ENCODE results near the gene MAMSTR. TPM values are rescaled to one million over a fixed set of nuclear protein-coding genes. Genes with fewer than 3 reads are reported as not detected.

MAMSTR gene
- polyA plus RNA-seq, 2 donors: 0.96 to 1.6 TPM

DNA sequence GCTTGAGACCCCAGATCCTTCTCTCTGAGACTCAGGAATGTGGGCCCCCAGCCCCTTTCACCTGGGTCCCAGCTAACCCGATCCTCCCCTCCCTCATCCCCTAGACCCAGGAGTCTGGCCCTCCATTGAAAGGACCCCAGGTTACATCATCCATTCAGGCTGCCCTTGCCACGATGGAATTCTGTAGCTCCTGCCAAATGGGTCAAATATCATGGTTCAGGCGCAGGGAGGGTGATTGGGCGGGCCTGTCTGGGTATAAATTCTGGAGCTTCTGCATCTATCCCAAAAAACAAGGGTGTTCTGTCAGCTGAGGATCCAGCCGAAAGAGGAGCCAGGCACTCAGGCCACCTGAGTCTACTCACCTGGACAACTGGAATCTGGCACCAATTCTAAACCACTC is 36.3 kb upstream of the MAMSTR start:
- Histone ChIP-seq H3K27ac (ENCODE audit: low read depth in 2 of 2, low read length in 1 of 2) (no peak overlapping the region), H3K9me3 (ENCODE audit: control insufficient read depth in 2 of 2, insufficient read depth in 1 of 2, low read depth in 1 of 2, low read length in 1 of 2) (no peaks in the 10 kb centered on the region), H3K27me3 (ENCODE audit: control insufficient read depth in 1 of 2, insufficient read depth in 2 of 2, low read length in 2 of 2) (no peaks in the 10 kb centered on the region), H3K36me3 (ENCODE audit: control insufficient read depth in 2 of 2, insufficient read depth in 2 of 2, low read length in 1 of 2) (no peaks in the 10 kb centered on the region), H3K4me3 (ENCODE audit: low read depth in 1 of 2, low read length in 2 of 2) (no peak overlapping the region), H3K4me1 (ENCODE audit: control insufficient read depth in 2 of 2, insufficient read depth in 2 of 2, low read length in 1 of 2) (peaks cover 0 to 6% of the 10 kb centered on the region in 2 donors)
- 69 to 77% methylated on average over 5 of the region's 5 CpGs for WGBS, 2 donors

DNA sequence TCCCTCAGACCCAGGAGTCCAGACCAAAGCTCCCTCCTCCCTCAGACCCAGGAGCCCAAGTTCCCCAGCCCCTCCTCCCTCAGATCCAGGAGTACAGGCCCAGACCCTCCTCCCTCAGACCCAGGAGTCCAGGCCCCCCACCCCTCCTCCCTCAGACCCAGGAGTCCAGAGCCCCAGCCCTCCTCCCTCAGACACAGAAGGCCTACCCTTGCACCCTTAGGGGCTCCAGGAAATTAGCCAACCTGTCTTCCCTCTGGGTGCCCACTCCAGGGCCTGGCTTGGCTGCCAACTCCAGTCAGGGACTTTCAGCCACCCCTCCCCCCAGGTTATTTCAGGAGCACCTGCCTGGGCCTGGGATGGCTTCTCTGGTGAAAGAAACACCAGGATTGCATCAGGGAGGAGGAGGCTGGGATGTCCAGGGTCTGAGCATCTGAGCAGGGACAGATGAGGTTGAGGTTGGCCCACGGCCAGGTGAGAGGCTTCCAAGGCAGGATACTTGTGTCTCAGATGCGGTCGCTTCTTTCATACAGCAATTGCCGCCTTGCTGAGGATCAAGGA is 35.6 kb upstream of the MAMSTR start, which contains the start of gene FGF21:
Gene FGF21 (plus strand): TSS at position 441 of the 558 bp plus-strand sequence. CDS start 713 bp downstream, outside the sequence.
- H3K27ac ChIP-seq (ENCODE audit: low read depth in 2 of 2, low read length in 1 of 2): no peak within 1 kb of the TSS
- H3K27me3 ChIP-seq (ENCODE audit: control insufficient read depth in 1 of 2, insufficient read depth in 2 of 2, low read length in 2 of 2): no peaks in the 10 kb centered on the region
- H3K36me3 ChIP-seq (ENCODE audit: control insufficient read depth in 2 of 2, insufficient read depth in 2 of 2, low read length in 1 of 2): peaks cover 0 to 3% of the 10 kb centered on the region in 2 donors
- H3K4me3 ChIP-seq (ENCODE audit: low read depth in 1 of 2, low read length in 2 of 2): no peak within 1 kb of the TSS
- 79 to 86% methylated on average over 4 of the region's 4 CpGs for WGBS, 2 donors
- H3K9me3 ChIP-seq (ENCODE audit: control insufficient read depth in 2 of 2, insufficient read depth in 1 of 2, low read depth in 1 of 2, low read length in 1 of 2): no peaks in the 10 kb centered on the region
- peaks cover under 1 to 9% of the 10 kb centered on the region in 2 donors for H3K4me1 ChIP-seq (ENCODE audit: control insufficient read depth in 2 of 2, insufficient read depth in 2 of 2, low read length in 1 of 2)

DNA sequence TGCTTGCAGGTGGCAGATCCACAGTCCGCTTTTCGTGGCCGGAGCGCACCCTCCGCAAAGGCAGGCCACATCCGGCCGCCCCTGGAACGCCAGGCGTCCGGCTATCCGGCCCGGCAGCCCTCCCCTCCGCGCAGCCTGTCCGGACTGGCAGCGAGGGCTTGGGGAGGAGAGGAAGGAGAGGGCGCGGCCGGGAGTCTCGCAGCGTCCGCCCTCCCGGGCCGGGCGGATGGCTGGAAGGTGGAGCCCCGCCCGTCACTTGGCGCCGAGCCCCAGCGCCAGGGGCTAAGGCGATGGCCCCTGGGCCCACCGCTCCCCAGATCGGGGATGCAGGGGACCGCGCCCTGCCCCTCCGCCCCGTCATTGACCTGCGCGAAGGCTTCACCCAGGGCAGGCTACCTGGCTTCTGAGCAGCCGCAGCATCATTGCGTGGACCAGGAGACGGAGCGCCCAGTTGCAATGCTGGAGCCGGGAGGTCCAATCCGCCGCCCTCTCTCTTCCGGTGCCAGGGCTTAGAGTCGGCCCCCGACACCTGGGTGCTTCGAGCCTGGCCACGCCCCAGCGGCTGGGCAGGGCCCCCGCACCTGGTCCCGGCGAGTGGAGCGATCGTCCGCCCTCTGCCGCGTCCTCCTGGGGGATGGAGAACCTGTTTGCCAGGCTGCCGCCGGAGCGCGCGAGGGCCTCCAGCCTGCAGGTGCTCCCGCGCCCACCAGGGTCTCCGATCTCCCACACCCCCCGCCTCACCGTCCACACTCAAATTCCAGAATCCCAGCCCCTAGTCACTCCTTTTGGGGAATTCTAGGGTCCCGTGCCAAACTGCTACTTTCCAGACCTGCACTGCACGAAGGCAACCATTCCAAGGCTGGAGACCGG is 33.2 kb upstream of the MAMSTR start, which contains the start of gene FUT1:
Gene FUT1 (minus strand): TSS at position 146 of the 870 bp plus-strand sequence. CDS start 1,360 bp downstream, outside the sequence.
- H3K4me3 ChIP-seq (ENCODE audit: low read depth in 1 of 2, low read length in 2 of 2): peak within 1 kb of the TSS; percentile 54 to 59
- peak within 1 kb of the TSS; percentile 18 to 77 for H3K27ac ChIP-seq (ENCODE audit: low read depth in 2 of 2, low read length in 1 of 2)
- 2 to 3% methylated on average over 52 to 73 of the region's 73 CpGs for WGBS, 2 donors
- H3K4me1 ChIP-seq (ENCODE audit: control insufficient read depth in 2 of 2, insufficient read depth in 2 of 2, low read length in 1 of 2): peaks cover 2 to 9% of the 10 kb centered on the region in 2 donors
- H3K9me3 ChIP-seq (ENCODE audit: control insufficient read depth in 2 of 2, insufficient read depth in 1 of 2, low read depth in 1 of 2, low read length in 1 of 2): no peaks in the 10 kb centered on the region
- peaks cover 0 to 5% of the 10 kb centered on the region in 2 donors for H3K36me3 ChIP-seq (ENCODE audit: control insufficient read depth in 2 of 2, insufficient read depth in 2 of 2, low read length in 1 of 2)
- H3K27me3 ChIP-seq (ENCODE audit: control insufficient read depth in 1 of 2, insufficient read depth in 2 of 2, low read length in 2 of 2): no peaks in the 10 kb centered on the region

DNA sequence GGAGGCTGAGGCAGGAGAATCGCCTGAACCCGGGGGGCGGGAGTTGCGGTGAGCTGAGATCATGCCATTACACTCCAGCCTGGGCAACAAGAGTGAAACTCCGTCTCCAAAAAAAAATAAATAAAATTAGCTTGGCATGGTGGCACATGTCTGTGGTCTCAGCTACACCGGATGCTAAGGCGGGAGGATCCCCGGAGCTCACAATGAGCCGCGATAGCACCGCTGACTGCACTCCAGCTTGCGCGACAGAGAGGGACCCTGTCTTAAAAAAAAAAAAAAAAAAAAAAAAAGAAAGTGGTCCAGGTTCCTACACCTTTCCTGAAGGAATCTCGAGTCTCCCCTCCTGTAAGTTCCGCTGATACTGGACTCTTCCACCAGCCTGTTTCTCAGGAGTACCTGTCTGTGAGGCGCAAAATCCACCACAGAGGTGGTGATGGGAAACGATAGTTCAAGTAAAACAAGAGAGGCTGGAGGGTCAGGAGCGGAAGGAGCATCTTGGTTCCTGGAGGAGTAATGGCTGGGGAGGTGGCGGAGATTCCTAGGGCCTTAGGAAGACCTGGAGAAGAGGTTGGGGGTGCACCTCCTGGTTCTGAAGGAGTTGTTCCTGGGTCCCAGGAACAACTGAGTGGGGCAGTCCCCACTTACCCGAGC is 32.4 kb upstream of the MAMSTR start:
- Histone ChIP-seq H3K4me3 (ENCODE audit: low read depth in 1 of 2, low read length in 2 of 2) (peak overlapping the region; percentile 54 to 59), H3K27me3 (ENCODE audit: control insufficient read depth in 1 of 2, insufficient read depth in 2 of 2, low read length in 2 of 2) (no peaks in the 10 kb centered on the region), H3K9me3 (ENCODE audit: control insufficient read depth in 2 of 2, insufficient read depth in 1 of 2, low read depth in 1 of 2, low read length in 1 of 2) (no peaks in the 10 kb centered on the region), H3K36me3 (ENCODE audit: control insufficient read depth in 2 of 2, insufficient read depth in 2 of 2, low read length in 1 of 2) (peaks cover 0 to 8% of the 10 kb centered on the region in 2 donors), H3K4me1 (ENCODE audit: control insufficient read depth in 2 of 2, insufficient read depth in 2 of 2, low read length in 1 of 2) (peaks cover 2 to 9% of the 10 kb centered on the region in 2 donors), H3K27ac (ENCODE audit: low read depth in 2 of 2, low read length in 1 of 2) (peak overlapping the region; percentile 18 to 77)
- 16 to 22% methylated on average over 19 to 20 of the region's 20 CpGs for WGBS, 2 donors

DNA sequence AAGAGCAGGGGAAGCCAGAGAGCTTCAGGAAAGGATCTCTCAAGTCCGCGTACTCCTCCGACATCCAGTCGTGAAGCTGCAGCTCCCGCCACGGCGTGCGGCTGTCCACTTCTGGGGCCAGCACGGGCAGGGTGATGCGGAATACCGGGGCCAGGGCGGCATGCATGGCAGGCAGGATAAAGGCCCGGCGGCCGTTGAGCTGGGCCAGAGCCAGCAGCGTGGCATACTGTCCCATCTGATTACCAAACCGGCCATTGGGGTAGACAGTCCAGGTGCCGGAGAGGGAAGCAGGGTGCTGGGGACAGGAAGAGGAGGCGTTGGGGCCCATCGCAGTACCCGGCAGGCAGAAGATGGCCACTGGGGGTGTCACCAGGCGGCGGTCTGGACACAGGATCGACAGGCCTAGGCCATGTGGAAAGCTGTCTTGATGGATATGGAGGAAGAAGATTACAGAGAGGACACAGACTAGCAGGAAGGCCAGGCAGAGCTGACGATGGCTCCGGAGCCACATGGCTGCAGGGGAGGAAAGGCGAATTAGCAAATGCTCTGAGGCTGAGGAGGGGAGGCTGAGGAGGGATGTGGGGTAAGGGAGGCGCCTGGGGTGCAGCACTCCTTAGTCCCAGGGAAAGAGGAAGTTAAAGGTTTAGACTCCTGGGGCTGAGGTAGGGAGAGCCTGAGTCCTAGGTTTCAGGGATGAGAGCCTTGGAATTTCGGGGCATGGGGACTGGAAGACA is 31.4 kb upstream of the MAMSTR start:
- Histone ChIP-seq H3K27me3 (ENCODE audit: control insufficient read depth in 1 of 2, insufficient read depth in 2 of 2, low read length in 2 of 2) (no peaks in the 10 kb centered on the region), H3K36me3 (ENCODE audit: control insufficient read depth in 2 of 2, insufficient read depth in 2 of 2, low read length in 1 of 2) (peaks cover 0 to 8% of the 10 kb centered on the region in 2 donors), H3K27ac (ENCODE audit: low read depth in 2 of 2, low read length in 1 of 2) (no peak overlapping the region), H3K4me1 (ENCODE audit: control insufficient read depth in 2 of 2, insufficient read depth in 2 of 2, low read length in 1 of 2) (peaks cover 2 to 9% of the 10 kb centered on the region in 2 donors), H3K4me3 (ENCODE audit: low read depth in 1 of 2, low read length in 2 of 2) (peak overlapping the region in 1 of 2 donors; percentile 2), H3K9me3 (ENCODE audit: control insufficient read depth in 2 of 2, insufficient read depth in 1 of 2, low read depth in 1 of 2, low read length in 1 of 2) (no peaks in the 10 kb centered on the region)
- WGBS, 2 donors: 83 to 89% methylated on average over 29 of the region's 29 CpGs

DNA sequence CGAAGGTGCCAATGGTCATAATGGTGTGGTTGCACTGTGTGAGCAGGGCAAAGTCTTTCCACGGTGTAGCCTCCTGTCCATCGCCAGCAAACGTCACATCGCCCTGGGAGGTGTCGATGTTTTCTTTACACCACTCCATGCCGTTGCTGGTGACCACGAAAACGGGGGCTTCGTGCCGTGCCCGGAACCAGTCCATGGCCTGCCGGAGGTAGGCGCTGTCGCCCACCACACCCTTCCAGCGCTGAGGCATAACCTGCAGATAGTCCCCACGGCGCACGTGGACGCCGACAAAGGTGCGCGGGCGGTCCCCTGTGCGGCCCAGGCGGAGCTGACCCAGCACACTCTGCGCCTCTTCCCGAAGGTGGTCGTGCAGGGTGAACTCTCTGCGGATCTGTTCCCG is 30.8 kb upstream of the MAMSTR start:
- 87 to 96% methylated on average over 31 of the region's 31 CpGs for WGBS, 2 donors
- no peaks in the 10 kb centered on the region for H3K9me3 ChIP-seq (ENCODE audit: control insufficient read depth in 2 of 2, insufficient read depth in 1 of 2, low read depth in 1 of 2, low read length in 1 of 2)
- peaks cover 2 to 9% of the 10 kb centered on the region in 2 donors for H3K4me1 ChIP-seq (ENCODE audit: control insufficient read depth in 2 of 2, insufficient read depth in 2 of 2, low read length in 1 of 2)
- H3K27me3 ChIP-seq (ENCODE audit: control insufficient read depth in 1 of 2, insufficient read depth in 2 of 2, low read length in 2 of 2): no peaks in the 10 kb centered on the region
- no peak overlapping the region for H3K4me3 ChIP-seq (ENCODE audit: low read depth in 1 of 2, low read length in 2 of 2)
- H3K27ac ChIP-seq (ENCODE audit: low read depth in 2 of 2, low read length in 1 of 2): no peak overlapping the region
- H3K36me3 ChIP-seq (ENCODE audit: control insufficient read depth in 2 of 2, insufficient read depth in 2 of 2, low read length in 1 of 2): peaks cover 0 to 8% of the 10 kb centered on the region in 2 donors

DNA sequence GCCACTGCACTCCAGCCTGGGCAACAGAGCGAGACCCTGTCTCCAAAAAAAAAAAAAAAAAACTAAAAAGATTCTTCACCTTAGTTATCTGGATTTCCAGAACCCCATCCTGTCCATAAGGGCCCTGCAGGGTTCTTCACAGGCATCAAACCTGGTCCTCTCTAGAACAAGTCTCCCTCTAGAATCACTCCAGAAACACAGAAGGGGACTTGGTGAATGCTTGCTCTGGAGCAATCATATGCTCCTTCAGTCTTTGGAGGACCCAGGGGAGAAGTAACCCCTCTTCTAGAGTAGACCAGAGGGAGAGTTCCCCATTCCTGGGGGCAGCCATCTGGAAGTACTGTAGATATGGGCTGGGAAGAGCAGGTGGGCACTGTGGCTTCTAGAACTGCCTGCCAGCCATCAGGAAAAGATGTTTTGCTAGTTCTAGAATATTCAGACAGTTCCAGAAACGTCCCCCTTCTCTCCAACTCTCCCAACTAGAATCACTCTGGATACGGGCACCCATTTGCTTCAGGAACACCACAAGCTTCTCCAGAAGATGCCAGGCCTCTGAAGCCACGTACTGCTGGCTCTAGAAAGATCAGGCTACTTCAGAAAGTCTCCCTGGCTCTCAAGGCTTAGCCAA is 30.2 kb upstream of the MAMSTR start:
- Histone ChIP-seq H3K9me3 (ENCODE audit: control insufficient read depth in 2 of 2, insufficient read depth in 1 of 2, low read depth in 1 of 2, low read length in 1 of 2) (no peaks in the 10 kb centered on the region), H3K36me3 (ENCODE audit: control insufficient read depth in 2 of 2, insufficient read depth in 2 of 2, low read length in 1 of 2) (peaks cover 0 to 8% of the 10 kb centered on the region in 2 donors), H3K4me3 (ENCODE audit: low read depth in 1 of 2, low read length in 2 of 2) (no peak overlapping the region), H3K27me3 (ENCODE audit: control insufficient read depth in 1 of 2, insufficient read depth in 2 of 2, low read length in 2 of 2) (no peaks in the 10 kb centered on the region), H3K4me1 (ENCODE audit: control insufficient read depth in 2 of 2, insufficient read depth in 2 of 2, low read length in 1 of 2) (peaks cover 2 to 9% of the 10 kb centered on the region in 2 donors), H3K27ac (ENCODE audit: low read depth in 2 of 2, low read length in 1 of 2) (no peak overlapping the region)
- 67 to 75% methylated on average over 4 of the region's 4 CpGs for WGBS, 2 donors

DNA sequence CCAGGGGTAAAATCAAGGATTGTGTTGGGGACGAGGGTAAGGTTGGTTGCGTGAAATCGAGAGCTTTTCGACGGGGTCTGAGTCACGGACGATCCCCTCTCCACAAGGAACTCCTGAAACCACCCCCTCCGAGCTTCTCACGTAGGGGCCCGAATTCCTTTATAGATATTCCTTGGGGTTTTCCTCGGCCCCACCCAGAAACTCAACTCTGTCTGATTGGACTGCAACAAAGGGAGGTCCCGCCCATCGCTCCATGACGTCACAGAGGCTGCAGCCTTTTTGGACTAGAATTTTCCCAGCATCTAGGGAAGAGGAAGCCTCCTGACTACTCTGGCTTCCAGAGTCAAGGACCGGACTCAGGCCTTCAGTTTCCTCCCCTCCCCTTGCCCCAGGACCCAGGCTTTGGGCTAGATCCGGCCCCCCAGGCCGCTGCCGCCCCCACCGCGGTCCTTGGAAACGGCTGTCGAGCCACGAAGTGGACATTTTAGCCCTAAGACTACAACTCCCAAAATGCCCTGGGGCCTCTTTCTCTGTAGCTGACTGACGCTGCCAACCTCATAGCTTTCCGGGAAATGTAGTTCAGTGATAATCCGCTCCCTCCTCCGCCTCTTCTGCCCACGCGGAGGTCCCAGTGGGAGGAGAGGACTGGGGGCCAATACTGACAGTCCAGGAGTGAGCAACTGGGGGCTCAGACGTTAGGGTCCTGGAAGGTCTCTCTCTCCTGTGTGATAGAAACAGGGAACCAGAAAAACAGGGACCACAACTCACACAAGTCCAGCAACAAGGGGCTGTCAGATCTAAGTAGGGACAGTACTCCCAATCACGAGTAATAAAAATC is 27.4 kb upstream of the MAMSTR start, which contains the start of gene IZUMO1:
Gene IZUMO1 (minus strand): TSS at position 172 of the 838 bp plus-strand sequence. CDS start 1,050 bp downstream, outside the sequence.
- Histone ChIP-seq H3K4me1 (ENCODE audit: control insufficient read depth in 2 of 2, insufficient read depth in 2 of 2, low read length in 1 of 2) (peaks cover 2 to 4% of the 10 kb centered on the region in 2 donors), H3K9me3 (ENCODE audit: control insufficient read depth in 2 of 2, insufficient read depth in 1 of 2, low read depth in 1 of 2, low read length in 1 of 2) (no peaks in the 10 kb centered on the region), H3K4me3 (ENCODE audit: low read depth in 1 of 2, low read length in 2 of 2) (peak within 1 kb of the TSS in 1 of 2 donors; percentile 9), H3K36me3 (ENCODE audit: control insufficient read depth in 2 of 2, insufficient read depth in 2 of 2, low read length in 1 of 2) (peaks cover 0 to 8% of the 10 kb centered on the region in 2 donors), H3K27ac (ENCODE audit: low read depth in 2 of 2, low read length in 1 of 2) (no peak within 1 kb of the TSS), H3K27me3 (ENCODE audit: control insufficient read depth in 1 of 2, insufficient read depth in 2 of 2, low read length in 2 of 2) (no peaks in the 10 kb centered on the region)
- 30 to 40% methylated on average over 31 of the region's 31 CpGs for WGBS, 2 donors

Measured in esophagus (tissue), 2 donors.